HEK293 (cell line): Measurements from ENCODE around the gene SOX12.

Experiments
- CTCF ChIP-seq: fragments of 450-650 bp; formaldehyde crosslinking; IDR thresholded peaks from 2 replicates; pipeline ENCODE4 v1.5.1; 2016; ENCODE audit warnings: missing biosample characterization, missing genetic modification characterization
- GFI1B ChIP-seq: fragments of 450-650 bp; formaldehyde crosslinking; IDR thresholded peaks from 2 replicates; pipeline ENCODE4 v1.5.1; 2016; ENCODE audit warnings: missing biosample characterization, missing genetic modification characterization
- SETDB1 ChIP-seq: IDR thresholded peaks from one replicate; pipeline ENCODE4 v1.6.1; 2017; ENCODE audit warnings: mild to moderate bottlenecking, low read length, moderate library complexity, mixed read lengths; ENCODE audit not compliant: insufficient read length
- ZNF350 ChIP-seq: fragments of 450-650 bp; formaldehyde crosslinking; IDR thresholded peaks from 2 replicates; pipeline ENCODE4 v1.5.0; 2017; ENCODE audit warnings: missing biosample characterization, mild to moderate bottlenecking, missing genetic modification characterization
- ZNF521 ChIP-seq: fragments of 450-650 bp; formaldehyde crosslinking; IDR thresholded peaks from 2 replicates; pipeline ENCODE4 v1.5.1; 2017; ENCODE audit warnings: missing biosample characterization, mild to moderate bottlenecking, missing genetic modification characterization
- TF ChIP-seq, protein P1 (sequence below): fragments of 450-650 bp; formaldehyde crosslinking; IDR thresholded peaks from 2 replicates; pipeline ENCODE4 v1.5.1; 2016; ENCODE audit warnings: missing biosample characterization, missing genetic modification characterization

GRCh38 chr20:367486-367887 is 42.1 kb downstream of the SOX12 start:
- TF ChIP-seq CTCF (tag by site-specific recombination) = no peak
- TF ChIP-seq, protein P1, sequence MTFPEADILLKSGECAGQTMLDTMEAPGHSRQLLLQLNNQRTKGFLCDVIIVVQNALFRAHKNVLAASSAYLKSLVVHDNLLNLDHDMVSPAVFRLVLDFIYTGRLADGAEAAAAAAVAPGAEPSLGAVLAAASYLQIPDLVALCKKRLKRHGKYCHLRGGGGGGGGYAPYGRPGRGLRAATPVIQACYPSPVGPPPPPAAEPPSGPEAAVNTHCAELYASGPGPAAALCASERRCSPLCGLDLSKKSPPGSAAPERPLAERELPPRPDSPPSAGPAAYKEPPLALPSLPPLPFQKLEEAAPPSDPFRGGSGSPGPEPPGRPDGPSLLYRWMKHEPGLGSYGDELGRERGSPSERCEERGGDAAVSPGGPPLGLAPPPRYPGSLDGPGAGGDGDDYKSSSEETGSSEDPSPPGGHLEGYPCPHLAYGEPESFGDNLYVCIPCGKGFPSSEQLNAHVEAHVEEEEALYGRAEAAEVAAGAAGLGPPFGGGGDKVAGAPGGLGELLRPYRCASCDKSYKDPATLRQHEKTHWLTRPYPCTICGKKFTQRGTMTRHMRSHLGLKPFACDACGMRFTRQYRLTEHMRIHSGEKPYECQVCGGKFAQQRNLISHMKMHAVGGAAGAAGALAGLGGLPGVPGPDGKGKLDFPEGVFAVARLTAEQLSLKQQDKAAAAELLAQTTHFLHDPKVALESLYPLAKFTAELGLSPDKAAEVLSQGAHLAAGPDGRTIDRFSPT (tag by site-specific recombination) = no peak
- TF ChIP-seq SETDB1 = no peak
- TF ChIP-seq GFI1B (tag by site-specific recombination) = no peak
- no peak for TF ChIP-seq ZNF350 (tag by site-specific recombination)
- TF ChIP-seq ZNF521 (tag by site-specific recombination) = no peak
